Right lobe of liver (tissue), 4 donors: ENCODE data around the gene CLEC18B.
"Not testable (repeated sequence)": the region's sequence is repeated elsewhere in the genome, so short reads cannot be mapped to it uniquely, and the experiment has no call there.

Experiments used
- CTCF ChIP-seq, 4 donors: fragments of 200-600 bp in 3 of 4; fragments of 450-650 bp in 1 of 4; IDR thresholded peaks; one replicate each; pipeline versions ENCODE4 v1.5.1 to v1.8.0; 2016 to 2022; ENCODE audit warnings: antibody characterized with exemption in 4 of 4, mild to moderate bottlenecking in 2 of 4
- POLR2A ChIP-seq: fragments of 450-650 bp; IDR thresholded peaks from one replicate; pipeline ENCODE4 v1.6.1; 2017; ENCODE audit warnings: antibody characterized with exemption, mild to moderate bottlenecking
- donor health status: DM: no; HTN: no; CAD: no.
- donor health status: DM: no; HTN: no; CAD: no.
- donor health status: DM: no; HTN: yes; CAD: no.

- not testable (repeated sequence) for TF ChIP-seq CTCF (IDR thresholded peaks at IDR 0.05); POLR2A
These were observed 38.8 kb downstream of the CLEC18B start for GRCh38 chr16:74382339-74383034.
